Measurements from ENCODE around the gene LARP1B. TPM values are rescaled to one million over a fixed set of nuclear protein-coding genes. Genes with fewer than 3 reads are reported as not detected.
A peak's percentile ranks its signal among the peaks of the same experiment; 100 is the strongest.

LARP1B gene
- total RNA-seq, 1 donor, result 27.9 TPM

DNA sequence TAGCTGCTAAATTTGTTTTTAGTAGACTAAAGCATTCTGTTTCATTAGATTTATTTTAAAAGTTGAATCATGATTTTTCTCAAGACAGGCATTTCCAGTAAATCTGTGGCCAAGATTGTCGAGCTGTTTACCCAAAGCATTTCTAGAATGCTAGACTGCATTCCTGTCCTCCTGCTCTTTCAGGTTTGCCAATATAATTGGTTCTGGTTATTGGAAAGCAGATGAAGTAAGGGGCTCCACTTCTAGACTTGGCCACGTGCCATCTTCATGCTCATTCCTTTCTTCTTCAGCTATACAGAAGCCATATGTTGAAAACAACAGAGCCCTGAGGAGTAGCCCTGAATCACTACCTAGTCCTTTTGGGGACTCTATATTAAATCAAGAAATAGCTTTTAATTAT is 164.0 kb downstream of the LARP1B start:
- Histone ChIP-seq H3K4me2 (ENCODE audit: insufficient read depth, low read length) (no peak overlapping the region), H3K4me1 (ENCODE audit: insufficient read depth, low read length) (peaks cover 47% of the 10 kb centered on the region), H3K36me3 (ENCODE audit: insufficient read depth, low read length) (peaks cover 5% of the 10 kb centered on the region), H3K27me3 (ENCODE audit: insufficient read depth, low read length) (no peaks in the 10 kb centered on the region), H3K79me2 (ENCODE audit: insufficient read depth, low read length) (no peaks in the 10 kb centered on the region), H3K9me3 (ENCODE audit: low read depth, low read length) (no peaks in the 10 kb centered on the region), H2AFZ (ENCODE audit: low read length) (no peak overlapping the region), H3K4me3 (ENCODE audit: insufficient read depth, low read length) (no peak overlapping the region), H3K27ac (ENCODE audit: low read depth, low read length) (peak overlapping the region; percentile 31), H4K20me1 (ENCODE audit: insufficient read depth, low read length) (no peaks in the 10 kb centered on the region)
- TF ChIP-seq, protein P1, sequence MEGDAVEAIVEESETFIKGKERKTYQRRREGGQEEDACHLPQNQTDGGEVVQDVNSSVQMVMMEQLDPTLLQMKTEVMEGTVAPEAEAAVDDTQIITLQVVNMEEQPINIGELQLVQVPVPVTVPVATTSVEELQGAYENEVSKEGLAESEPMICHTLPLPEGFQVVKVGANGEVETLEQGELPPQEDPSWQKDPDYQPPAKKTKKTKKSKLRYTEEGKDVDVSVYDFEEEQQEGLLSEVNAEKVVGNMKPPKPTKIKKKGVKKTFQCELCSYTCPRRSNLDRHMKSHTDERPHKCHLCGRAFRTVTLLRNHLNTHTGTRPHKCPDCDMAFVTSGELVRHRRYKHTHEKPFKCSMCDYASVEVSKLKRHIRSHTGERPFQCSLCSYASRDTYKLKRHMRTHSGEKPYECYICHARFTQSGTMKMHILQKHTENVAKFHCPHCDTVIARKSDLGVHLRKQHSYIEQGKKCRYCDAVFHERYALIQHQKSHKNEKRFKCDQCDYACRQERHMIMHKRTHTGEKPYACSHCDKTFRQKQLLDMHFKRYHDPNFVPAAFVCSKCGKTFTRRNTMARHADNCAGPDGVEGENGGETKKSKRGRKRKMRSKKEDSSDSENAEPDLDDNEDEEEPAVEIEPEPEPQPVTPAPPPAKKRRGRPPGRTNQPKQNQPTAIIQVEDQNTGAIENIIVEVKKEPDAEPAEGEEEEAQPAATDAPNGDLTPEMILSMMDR (IDR thresholded peaks at IDR 0.05; ENCODE audit: extremely low read depth, low read depth, low read length), result no peak
- DNase-seq (ENCODE audit: insufficient read length, low spot score, missing footprints), result no peak

GRCh38 chr4:128227991-128228571 is 167.0 kb downstream of the LARP1B start:
- Histone ChIP-seq H2AFZ (ENCODE audit: low read length) (peak overlapping the region; percentile 50), H3K36me3 (ENCODE audit: insufficient read depth, low read length) (no peaks in the 10 kb centered on the region), H3K4me3 (ENCODE audit: insufficient read depth, low read length) (no peak overlapping the region), H3K27ac (ENCODE audit: low read depth, low read length) (peak overlapping the region; percentile 41), H3K27me3 (ENCODE audit: insufficient read depth, low read length) (no peaks in the 10 kb centered on the region), H3K9me3 (ENCODE audit: low read depth, low read length) (no peaks in the 10 kb centered on the region), H3K79me2 (ENCODE audit: insufficient read depth, low read length) (no peaks in the 10 kb centered on the region), H3K4me2 (ENCODE audit: insufficient read depth, low read length) (peak overlapping the region; percentile 56), H3K4me1 (ENCODE audit: insufficient read depth, low read length) (peaks cover 34% of the 10 kb centered on the region), H4K20me1 (ENCODE audit: insufficient read depth, low read length) (no peaks in the 10 kb centered on the region)
- DNase-seq (ENCODE audit: insufficient read length, low spot score, missing footprints), result no peak
- TF ChIP-seq, protein P1 (IDR thresholded peaks at IDR 0.05; ENCODE audit: extremely low read depth, low read depth, low read length), result no peak

GRCh38 chr4:128228845-128229795 is 168.0 kb downstream of the LARP1B start:
- Histone ChIP-seq H4K20me1 (ENCODE audit: insufficient read depth, low read length) (no peaks in the 10 kb centered on the region), H3K9me3 (ENCODE audit: low read depth, low read length) (no peaks in the 10 kb centered on the region), H3K27ac (ENCODE audit: low read depth, low read length) (peak overlapping the region; percentile 41), H3K4me3 (ENCODE audit: insufficient read depth, low read length) (no peak overlapping the region), H3K4me2 (ENCODE audit: insufficient read depth, low read length) (no peak overlapping the region), H3K36me3 (ENCODE audit: insufficient read depth, low read length) (no peaks in the 10 kb centered on the region), H2AFZ (ENCODE audit: low read length) (peak overlapping the region; percentile 26), H3K79me2 (ENCODE audit: insufficient read depth, low read length) (no peaks in the 10 kb centered on the region), H3K4me1 (ENCODE audit: insufficient read depth, low read length) (peaks cover 34% of the 10 kb centered on the region), H3K27me3 (ENCODE audit: insufficient read depth, low read length) (no peaks in the 10 kb centered on the region)
- TF ChIP-seq, protein P1 (IDR thresholded peaks at IDR 0.05; ENCODE audit: extremely low read depth, low read depth, low read length), result no peak
- DNase-seq (ENCODE audit: insufficient read length, low spot score, missing footprints), result no peak

GRCh38 chr4:128232719-128233118 is 171.6 kb downstream of the LARP1B start:
- TF ChIP-seq, protein P1 (IDR thresholded peaks at IDR 0.05; ENCODE audit: extremely low read depth, low read depth, low read length), result no peak
- H2AFZ ChIP-seq (ENCODE audit: low read length), result no peak overlapping the region

More at GRCh38 chr4:128232719-128233118, 171.6 kb downstream of the LARP1B start:
- Histone ChIP-seq H3K4me1 (ENCODE audit: insufficient read depth, low read length) (peaks cover 19% of the 10 kb centered on the region), H3K4me2 (ENCODE audit: insufficient read depth, low read length) (no peak overlapping the region), H3K4me3 (ENCODE audit: insufficient read depth, low read length) (no peak overlapping the region), H3K9me3 (ENCODE audit: low read depth, low read length) (no peaks in the 10 kb centered on the region), H3K79me2 (ENCODE audit: insufficient read depth, low read length) (no peaks in the 10 kb centered on the region), H3K27ac (ENCODE audit: low read depth, low read length) (no peak overlapping the region), H4K20me1 (ENCODE audit: insufficient read depth, low read length) (no peaks in the 10 kb centered on the region), H3K36me3 (ENCODE audit: insufficient read depth, low read length) (no peaks in the 10 kb centered on the region), H3K27me3 (ENCODE audit: insufficient read depth, low read length) (no peaks in the 10 kb centered on the region)
- DNase-seq (ENCODE audit: insufficient read length, low spot score, missing footprints), result no peak
